Prostate gland (tissue), 2 donors: Measurements from ENCODE around the gene SEPSECS. TPM values are rescaled to one million over a fixed set of nuclear protein-coding genes. Genes with fewer than 3 reads are reported as not detected.
"Not testable (repeated sequence)": the region's sequence is repeated elsewhere in the genome, so short reads cannot be mapped to it uniquely, and the experiment has no call there.

Experiments used
- DNase-seq: peaks from one replicate; pipeline ENCODE4 v3.0.0-alpha.2; 2019; ENCODE audit warnings: low spot score
- H3K27ac ChIP-seq, 2 donors: fragments of 200-600 bp; sonication (generic); 2 replicates each; pipeline ENCODE4 v1.5.1; 2017 to 2019
- H3K27me3 ChIP-seq: fragments of 200-600 bp; sonication (generic); replicated peaks from 2 replicates; pipeline ENCODE4 v1.5.1; 2019; ENCODE audit not compliant: insufficient read depth
- H3K36me3 ChIP-seq, 2 donors: fragments of 200-600 bp; sonication (generic); 1 replicate in 1 of 2; 2 replicates in 1 of 2; pipeline versions ENCODE4 v1.5.1 to v1.8.1; 2017 to 2019
- H3K4me1 ChIP-seq: fragments of 200-600 bp; sonication (generic); replicated peaks from 2 replicates; pipeline ENCODE4 v1.5.1; 2019
- H3K4me3 ChIP-seq, 2 donors: fragments of 200-600 bp; sonication (generic); 2 replicates each; pipeline ENCODE4 v1.5.1; 2017 to 2019
- H3K9me3 ChIP-seq: fragments of 200-600 bp; sonication (generic); 2 replicates; pipeline ENCODE4 v1.5.1; 2017
- POLR2A ChIP-seq: fragments of 450-650 bp; IDR thresholded peaks from one replicate; pipeline ENCODE4 v1.6.1; 2016; ENCODE audit warnings: antibody characterized with exemption, mild to moderate bottlenecking
- POLR2AphosphoS5 ChIP-seq: sonication (generic); formaldehyde crosslinking; IDR thresholded peaks from one replicate; pipeline ENCODE4 v1.6.1; 2017; ENCODE audit warnings: antibody characterized with exemption
- WGBS: methylation state at CpG from one replicate; pipeline ENCODE4 v1.1.5; 2018; 5-methylcytosine and 5-hydroxymethylcytosine counted together
- intact Hi-C: fragments of 100-400 bp; cut with DNase I; formaldehyde crosslinking; loops from one replicate; pipeline ENCODE4 v1.14.2; 2022
- total RNA-seq, 2 donors: library from RNA; depleted of rRNA; stranded (reverse); fragments of >200 nt; gene quantifications; one replicate each; pipeline ENCODE4 v1.1.0, GENCODE V29; 2016
- TF ChIP-seq, protein P1 (sequence below), 4 experiments: fragments of 200-600 bp in 2 of 4; fragments of 450-650 bp in 2 of 4; sonication (generic) in 2 of 4; IDR thresholded peaks; 1 replicate in 3 of 4; 2 replicates in 1 of 4; pipeline ENCODE4 v1.5.1; 2016 to 2019; ENCODE audit warnings: antibody characterized with exemption in 4 of 4, mild to moderate bottlenecking in 2 of 4, moderate library complexity in 2 of 4

The SEPSECS gene
- total RNA-seq, 2 donors from 2014 or later = 7.4 to 12.3 TPM

DNA sequence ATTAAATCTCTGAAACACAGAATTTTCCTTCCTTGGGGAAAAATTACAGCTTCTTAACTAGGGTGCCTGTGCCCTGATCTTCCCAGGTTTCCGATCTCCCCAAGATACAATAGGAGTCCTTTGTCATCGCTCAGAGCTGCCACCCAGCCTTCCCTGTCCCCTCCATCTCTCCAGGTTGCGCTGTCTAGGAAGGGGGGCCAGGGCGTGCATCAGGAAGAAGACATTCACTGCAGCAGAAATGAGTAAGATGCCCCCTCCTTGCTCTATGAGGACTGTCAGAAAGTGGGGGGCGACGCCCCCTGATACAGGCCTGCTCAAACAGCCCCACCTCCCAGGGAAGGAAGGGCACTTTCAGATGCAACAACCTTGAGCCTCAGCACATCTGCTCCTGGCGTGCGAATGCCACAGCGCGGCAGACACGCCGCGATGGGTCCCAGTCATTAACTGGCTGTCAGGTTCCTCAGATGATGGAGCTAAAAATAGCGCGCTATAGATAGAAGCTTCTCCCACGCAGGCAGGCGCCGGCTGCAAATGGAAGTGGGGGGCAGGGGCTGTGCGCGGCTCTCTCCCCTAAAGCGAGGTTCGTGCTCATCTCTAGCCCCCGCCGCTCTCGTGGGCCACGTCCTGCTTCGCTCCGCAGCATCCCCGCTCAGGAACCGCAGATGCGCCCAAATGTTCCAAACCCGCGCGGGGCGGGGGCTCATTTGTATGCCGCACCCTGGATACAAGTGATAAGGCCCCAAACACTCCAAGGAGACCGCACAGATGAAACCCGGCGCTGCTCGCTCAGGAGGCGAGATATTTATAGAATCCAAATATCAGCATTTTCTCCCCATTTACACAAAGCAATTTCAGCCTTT, 71.9 kb downstream of the SEPSECS start:
- TF ChIP-seq POLR2A (no peak), POLR2AphosphoS5 (no peak)
- TF ChIP-seq, protein P1, sequence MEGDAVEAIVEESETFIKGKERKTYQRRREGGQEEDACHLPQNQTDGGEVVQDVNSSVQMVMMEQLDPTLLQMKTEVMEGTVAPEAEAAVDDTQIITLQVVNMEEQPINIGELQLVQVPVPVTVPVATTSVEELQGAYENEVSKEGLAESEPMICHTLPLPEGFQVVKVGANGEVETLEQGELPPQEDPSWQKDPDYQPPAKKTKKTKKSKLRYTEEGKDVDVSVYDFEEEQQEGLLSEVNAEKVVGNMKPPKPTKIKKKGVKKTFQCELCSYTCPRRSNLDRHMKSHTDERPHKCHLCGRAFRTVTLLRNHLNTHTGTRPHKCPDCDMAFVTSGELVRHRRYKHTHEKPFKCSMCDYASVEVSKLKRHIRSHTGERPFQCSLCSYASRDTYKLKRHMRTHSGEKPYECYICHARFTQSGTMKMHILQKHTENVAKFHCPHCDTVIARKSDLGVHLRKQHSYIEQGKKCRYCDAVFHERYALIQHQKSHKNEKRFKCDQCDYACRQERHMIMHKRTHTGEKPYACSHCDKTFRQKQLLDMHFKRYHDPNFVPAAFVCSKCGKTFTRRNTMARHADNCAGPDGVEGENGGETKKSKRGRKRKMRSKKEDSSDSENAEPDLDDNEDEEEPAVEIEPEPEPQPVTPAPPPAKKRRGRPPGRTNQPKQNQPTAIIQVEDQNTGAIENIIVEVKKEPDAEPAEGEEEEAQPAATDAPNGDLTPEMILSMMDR (IDR thresholded peaks at IDR 0.05) = no peak
- Histone ChIP-seq H3K4me1 (no peaks in the 10 kb centered on the region), H3K27me3 (no peaks in the 10 kb centered on the region), H3K36me3 (no peaks in the 10 kb centered on the region), H3K9me3 (no peaks in the 10 kb centered on the region), H3K4me3 (no peak overlapping the region), H3K27ac (no peak overlapping the region)
- WGBS = 45% methylated on average over 38 of the region's 41 CpGs
- no peak for DNase-seq
- intact Hi-C loops = no loop called here

DNA sequence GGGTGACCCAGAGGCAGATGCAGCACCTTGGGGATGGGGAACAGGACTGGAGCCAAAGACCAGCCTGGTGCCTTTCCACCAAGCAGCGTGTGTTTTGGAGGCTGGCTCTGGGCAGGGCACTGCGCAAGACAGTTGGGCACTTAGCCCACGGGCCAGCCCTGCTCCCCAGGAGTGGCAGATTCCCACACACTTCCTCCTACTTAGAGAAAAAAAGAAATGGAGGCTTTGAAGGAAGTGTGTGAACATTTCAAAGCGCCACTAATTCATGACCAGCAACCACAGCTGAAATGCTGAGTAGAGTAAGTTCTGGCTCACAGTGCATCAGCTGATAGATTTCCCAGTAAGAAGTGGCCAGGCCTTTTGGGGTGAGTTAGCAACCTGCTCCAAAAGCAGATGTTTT, 74.6 kb downstream of the SEPSECS start:
- Histone ChIP-seq H3K27me3 (no peaks in the 10 kb centered on the region), H3K4me3 (no peak overlapping the region), H3K4me1 (no peaks in the 10 kb centered on the region), H3K27ac (no peak overlapping the region), H3K9me3 (no peaks in the 10 kb centered on the region), H3K36me3 (no peaks in the 10 kb centered on the region)
- WGBS = 71% methylated on average over 4 of the region's 4 CpGs
- intact Hi-C loops = no loop called here
- TF ChIP-seq POLR2AphosphoS5 (no peak), POLR2A (no peak)
- TF ChIP-seq, protein P1 (IDR thresholded peaks at IDR 0.05) = no peak
- no peak for DNase-seq

DNA sequence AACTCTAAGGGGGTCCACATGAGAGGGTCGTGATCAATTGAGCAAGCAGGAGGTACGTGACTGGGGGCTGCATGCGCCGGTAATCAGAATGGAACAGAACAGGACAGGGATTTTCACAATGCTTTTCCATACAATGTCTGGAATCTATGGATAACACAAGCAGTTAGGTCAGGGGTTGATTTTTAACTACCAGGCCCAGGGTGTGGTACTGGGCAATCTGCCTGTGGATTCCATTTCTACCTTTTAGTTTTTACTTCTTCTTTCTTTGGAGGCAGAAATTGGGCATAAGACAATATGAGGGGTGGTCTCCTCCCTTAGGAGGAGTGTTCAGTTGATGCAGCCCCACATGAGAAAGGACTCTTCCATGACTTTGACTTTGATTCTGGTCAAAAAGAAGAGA, 76.8 kb downstream of the SEPSECS start:
- H3K27me3 ChIP-seq, H3K4me3 ChIP-seq, H3K27ac ChIP-seq, H3K9me3 ChIP-seq, H3K36me3 ChIP-seq, intact Hi-C loops, DNase-seq, H3K4me1 ChIP-seq: not testable (repeated sequence)
- WGBS = 98% methylated on average over 4 of the region's 4 CpGs

DNA sequence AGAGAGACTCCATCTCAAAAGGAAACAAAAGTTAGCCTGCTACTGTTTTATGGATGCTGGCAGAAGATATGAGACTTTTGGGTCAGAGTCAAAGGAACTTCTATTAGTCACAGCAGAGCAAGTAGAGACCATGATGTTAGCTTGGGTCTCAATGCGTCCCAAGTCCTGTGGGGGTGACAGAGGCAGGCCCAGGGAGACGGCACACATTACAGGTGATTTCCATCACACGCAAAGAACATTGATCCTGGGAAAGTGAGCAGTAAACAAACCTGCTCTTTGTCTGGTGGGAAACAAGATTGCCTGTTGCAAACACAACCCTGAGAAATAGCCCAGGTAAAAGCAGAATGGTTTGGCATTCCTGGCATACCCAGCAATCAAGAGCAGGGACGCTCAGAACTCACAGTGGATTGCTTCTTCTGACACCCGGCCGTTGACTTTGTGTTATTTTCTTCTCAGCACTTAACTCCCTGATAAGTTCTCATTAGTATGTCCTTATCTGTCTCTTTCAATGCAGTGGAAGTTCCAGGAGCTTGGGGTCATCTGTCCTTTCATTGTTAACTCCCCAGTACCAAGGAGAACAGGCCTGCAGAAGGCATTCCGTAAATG, 78.3 kb downstream of the SEPSECS start:
- 87% methylated on average over 7 of the region's 7 CpGs for WGBS
- intact Hi-C loops = no loop called here

DNA sequence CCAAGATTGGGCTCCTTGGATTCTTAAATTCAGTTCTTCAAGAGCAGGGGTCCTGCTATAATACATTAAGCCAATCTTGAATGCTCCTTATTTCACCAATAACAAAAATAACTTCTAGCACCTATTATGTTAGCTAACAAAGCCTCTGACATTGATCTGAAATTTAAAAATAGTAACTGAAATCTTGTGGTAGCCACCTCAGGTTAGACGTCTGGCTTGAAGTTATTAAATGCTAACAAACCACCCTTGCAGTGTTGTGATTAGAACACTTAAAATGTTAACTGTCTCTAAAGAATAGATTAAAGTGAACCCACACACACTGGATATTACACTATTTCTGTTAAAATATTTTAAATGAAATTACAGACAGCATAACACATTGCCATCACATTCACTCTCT, 79.7 kb downstream of the SEPSECS start:
- Histone ChIP-seq H3K36me3 (no peaks in the 10 kb centered on the region), H3K4me3 (no peak overlapping the region), H3K27me3 (no peaks in the 10 kb centered on the region), H3K9me3 (no peaks in the 10 kb centered on the region), H3K4me1 (no peaks in the 10 kb centered on the region), H3K27ac (no peak overlapping the region)
- intact Hi-C loops = no loop called here
- DNase-seq = no peak
- 78% methylated on average over 1 of the region's 1 CpG for WGBS
- TF ChIP-seq POLR2AphosphoS5 = no peak

More for the DNA sequence above, 78.3 kb downstream of the SEPSECS start:
- H3K9me3 ChIP-seq = no peaks in the 10 kb centered on the region
- no peaks in the 10 kb centered on the region for H3K4me1 ChIP-seq
- H3K36me3 ChIP-seq = no peaks in the 10 kb centered on the region
- DNase-seq = no peak
- H3K4me3 ChIP-seq = no peak overlapping the region
- H3K27ac ChIP-seq = no peak overlapping the region
- no peaks in the 10 kb centered on the region for H3K27me3 ChIP-seq
- no peak for TF ChIP-seq POLR2AphosphoS5
- TF ChIP-seq POLR2A = no peak
- TF ChIP-seq, protein P1 (IDR thresholded peaks at IDR 0.05) = no peak
